Activated T-helper 1 cell treated with anti-CD3 and anti-CD28 coated beads, Interleukin-12 subunit alpha, Interleukin-12 subunit beta, Interleukin-2, Interleukin-4 antibody, amounts not matched to agents 30 ng/mL and 10 ng/mL and 1 ng/mL, durations not matched to agents 14 hours and 24 hours and 36 hours (primary cell): ENCODE results near the gene LGI1. TPM values are rescaled to one million over a fixed set of nuclear protein-coding genes. Genes with fewer than 3 reads are reported as not detected.
"Not testable (repeated sequence)": the region's sequence is repeated elsewhere in the genome, so short reads cannot be mapped to it uniquely, and the experiment has no call there.

Experiments
- DNase-seq: peaks from one replicate; pipeline ENCODE4 v3.0.0; 2021; ENCODE audit warnings: low spot score
- H3K27ac Mint-ChIP-seq: one replicate; pipeline ENCODE4 v1.8.0; 2021; ENCODE audit warnings: mild to moderate bottlenecking, mixed read lengths
- H3K27me3 Mint-ChIP-seq: one replicate; pipeline ENCODE4 v1.8.0; 2022; ENCODE audit warnings: mild to moderate bottlenecking, moderate library complexity, mixed read lengths; ENCODE audit not compliant: insufficient read depth
- H3K36me3 Mint-ChIP-seq: one replicate; pipeline ENCODE4 v1.8.0; 2021; ENCODE audit warnings: low read depth, mixed read lengths
- H3K4me1 Mint-ChIP-seq: one replicate; pipeline ENCODE4 v1.8.0; 2021; ENCODE audit warnings: low read depth, mixed read lengths
- H3K4me3 Mint-ChIP-seq: one replicate; pipeline ENCODE4 v1.8.0; 2021; ENCODE audit warnings: mild to moderate bottlenecking, moderate library complexity, mixed read lengths
- H3K9me3 Mint-ChIP-seq: one replicate; pipeline ENCODE4 v1.8.0; 2021; ENCODE audit warnings: mixed read lengths
- intact Hi-C: fragments of 100-400 bp; cut with micrococcal nuclease; formaldehyde crosslinking; loops from one replicate; pipeline ENCODE4 v1.15.1; 2024
- total RNA-seq: library from RNA; stranded (reverse); gene quantifications from 2 replicates; pipeline ENCODE4 v1.2.3, GENCODE V29; 2022

LGI1 gene
- total RNA-seq, 1 donor from 2014 or later: not detected

DNA sequence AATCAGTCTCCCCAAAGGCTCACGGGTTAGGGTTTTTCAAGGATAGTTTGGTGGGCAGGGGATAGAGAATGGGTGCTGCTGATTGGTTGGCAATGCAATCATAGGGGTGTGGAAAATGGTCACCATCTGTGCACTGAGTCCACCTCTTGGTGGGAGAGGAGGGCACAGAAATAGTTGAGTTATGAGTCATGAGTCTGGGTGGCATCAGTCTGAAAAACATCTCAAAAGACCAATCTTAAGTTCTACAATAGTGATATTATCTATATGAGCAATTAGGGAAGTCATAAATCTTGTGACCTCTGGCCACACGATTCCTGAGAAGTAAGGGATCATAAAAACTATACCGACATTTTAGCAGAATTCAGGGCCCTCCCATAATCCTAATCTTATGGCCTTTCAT is 62.7 kb downstream of the LGI1 start:
- Mint-ChIP-seq H3K9me3 (no peaks in the 10 kb centered on the region), H3K4me3 (no peak overlapping the region), H3K27me3 (peaks cover 17% of the 10 kb centered on the region), H3K27ac (no peak overlapping the region), H3K4me1 (no peaks in the 10 kb centered on the region), H3K36me3 (no peaks in the 10 kb centered on the region)
- intact Hi-C loops: loop anchor here (5.0 kb wide), 1 partner anchor 502 kb away; no protein-coding TSS in a partner anchor
- no peak for DNase-seq

- H3K4me1 Mint-ChIP-seq: no peaks in the 10 kb centered on the region
- intact Hi-C loops: loop anchor here (5.0 kb wide), 1 partner anchor 501 kb away; no protein-coding TSS in a partner anchor
- no peak overlapping the region for H3K27ac Mint-ChIP-seq
- DNase-seq: no peak
- H3K4me3 Mint-ChIP-seq: no peak overlapping the region
- H3K36me3 Mint-ChIP-seq: no peaks in the 10 kb centered on the region
- no peaks in the 10 kb centered on the region for H3K9me3 Mint-ChIP-seq
- H3K27me3 Mint-ChIP-seq: peaks cover 15% of the 10 kb centered on the region
Measured at GRCh38 chr10:93821051-93821772, 63.5 kb downstream of the LGI1 start.

GRCh38 chr10:93826355-93826754 is 68.6 kb downstream of the LGI1 start:
- Mint-ChIP-seq H3K4me3 (no peak overlapping the region), H3K27ac (no peak overlapping the region), H3K9me3 (no peaks in the 10 kb centered on the region), H3K27me3 (peaks cover 7% of the 10 kb centered on the region), H3K4me1 (no peaks in the 10 kb centered on the region), H3K36me3 (no peaks in the 10 kb centered on the region)
- DNase-seq: no peak
- intact Hi-C loops: no loop called here

DNA sequence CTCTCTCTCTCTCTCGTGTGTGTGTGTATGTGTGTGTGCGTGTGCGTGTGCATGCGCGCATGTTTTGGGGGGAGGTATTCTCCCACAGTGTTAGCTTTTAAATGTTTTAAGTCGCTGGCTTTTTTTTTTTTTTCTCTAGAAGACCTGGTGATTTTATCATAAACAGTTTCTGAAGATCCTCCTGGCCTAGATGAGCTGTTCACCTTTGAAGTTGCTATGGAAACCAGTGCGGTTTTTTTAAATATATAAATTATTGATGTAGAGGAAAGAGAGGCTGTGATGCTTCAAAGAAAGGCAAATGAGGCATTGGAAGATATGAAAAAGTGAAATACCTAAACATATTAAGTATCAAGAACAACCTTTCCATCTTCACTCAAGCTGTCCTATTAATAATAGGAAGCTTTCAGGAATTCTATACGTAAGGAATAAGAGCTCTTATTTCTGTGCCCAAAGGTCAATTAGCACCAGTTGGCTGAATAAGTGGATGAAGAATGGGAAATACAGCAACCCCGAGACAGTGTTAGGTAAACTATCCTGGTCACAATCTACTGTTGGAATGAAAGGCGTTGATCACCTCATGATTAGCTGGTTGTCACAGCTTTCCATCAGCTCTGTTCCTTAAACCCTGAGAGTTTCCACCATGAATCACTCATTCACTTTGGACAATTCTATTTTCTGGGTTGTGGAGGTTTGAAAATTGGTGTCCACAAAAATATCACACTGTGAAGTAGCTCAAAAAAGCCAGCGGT is 69.5 kb downstream of the LGI1 start:
- Mint-ChIP-seq H3K4me3 (no peak overlapping the region), H3K4me1 (no peaks in the 10 kb centered on the region), H3K36me3 (no peaks in the 10 kb centered on the region), H3K9me3 (no peaks in the 10 kb centered on the region), H3K27ac (no peak overlapping the region), H3K27me3 (peaks cover 7% of the 10 kb centered on the region)
- intact Hi-C loops: no loop called here
- DNase-seq: no peak

- H3K27me3 Mint-ChIP-seq, H3K4me3 Mint-ChIP-seq, DNase-seq, H3K36me3 Mint-ChIP-seq, H3K27ac Mint-ChIP-seq, H3K4me1 Mint-ChIP-seq, intact Hi-C loops, H3K9me3 Mint-ChIP-seq: not testable (repeated sequence)
Measured at GRCh38 chr10:93831065-93831464, 73.3 kb downstream of the LGI1 start.

DNA sequence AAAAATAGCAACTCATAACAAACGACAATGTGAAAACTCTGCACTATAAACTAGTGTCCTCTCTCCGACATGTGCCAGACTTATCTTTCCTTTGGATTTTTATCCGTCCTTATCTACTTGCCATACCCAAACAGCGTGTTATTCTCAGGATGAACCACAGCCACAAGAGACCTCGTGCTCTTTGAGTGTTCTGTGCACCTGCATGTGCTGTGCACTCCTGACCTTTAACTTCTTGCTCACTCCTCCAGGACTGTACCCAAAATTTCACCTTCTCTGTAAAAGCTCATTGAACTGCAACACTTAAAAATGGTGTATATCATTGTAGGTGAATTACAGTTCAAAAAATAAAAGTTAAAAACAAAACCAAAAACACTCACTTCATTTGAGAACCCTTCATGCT is 78.0 kb downstream of the LGI1 start:
- DNase-seq: no peak
- Mint-ChIP-seq H3K36me3 (no peaks in the 10 kb centered on the region), H3K27ac (no peak overlapping the region), H3K27me3 (peaks cover 8% of the 10 kb centered on the region), H3K4me1 (no peaks in the 10 kb centered on the region), H3K9me3 (no peaks in the 10 kb centered on the region), H3K4me3 (no peak overlapping the region)
- intact Hi-C loops: no loop called here

- DNase-seq: no peak
- Mint-ChIP-seq H3K36me3 (no peaks in the 10 kb centered on the region), H3K9me3 (no peaks in the 10 kb centered on the region), H3K4me1 (no peaks in the 10 kb centered on the region), H3K27me3 (peaks cover 8% of the 10 kb centered on the region), H3K27ac (no peak overlapping the region), H3K4me3 (no peak overlapping the region)
- intact Hi-C loops: no loop called here
Measured at GRCh38 chr10:93837822-93838221, 80.1 kb downstream of the LGI1 start.

- H3K27ac Mint-ChIP-seq: no peak overlapping the region
- DNase-seq: no peak
- no peaks in the 10 kb centered on the region for H3K36me3 Mint-ChIP-seq
- H3K4me3 Mint-ChIP-seq: no peak overlapping the region
- intact Hi-C loops: no loop called here
- H3K4me1 Mint-ChIP-seq: no peaks in the 10 kb centered on the region
- H3K27me3 Mint-ChIP-seq: peaks cover 8% of the 10 kb centered on the region
- H3K9me3 Mint-ChIP-seq: no peaks in the 10 kb centered on the region
Measured at GRCh38 chr10:93838278-93838677, 80.5 kb downstream of the LGI1 start.

GRCh38 chr10:93841961-93842360 is 84.2 kb downstream of the LGI1 start:
- Mint-ChIP-seq H3K4me3 (no peak overlapping the region), H3K36me3 (no peaks in the 10 kb centered on the region), H3K27me3 (peaks cover 2% of the 10 kb centered on the region), H3K9me3 (no peaks in the 10 kb centered on the region), H3K4me1 (no peaks in the 10 kb centered on the region), H3K27ac (no peak overlapping the region)
- no peak for DNase-seq
- intact Hi-C loops: no loop called here

- H3K4me3 Mint-ChIP-seq: no peak overlapping the region
- H3K27me3 Mint-ChIP-seq: no peaks in the 10 kb centered on the region
- H3K9me3 Mint-ChIP-seq: no peaks in the 10 kb centered on the region
- DNase-seq: no peak
- H3K4me1 Mint-ChIP-seq: no peaks in the 10 kb centered on the region
- intact Hi-C loops: no loop called here
- H3K36me3 Mint-ChIP-seq: no peaks in the 10 kb centered on the region
- H3K27ac Mint-ChIP-seq: no peak overlapping the region
Measured at GRCh38 chr10:93844979-93845626, 87.4 kb downstream of the LGI1 start.

Other genes starting within 250 kb of the LGI1 start
- not detected in 2 replicates for gene FFAR4, start 191.3 kb upstream of the LGI1 start, total RNA-seq
- not detected in 2 replicates for gene RBP4, start 156.7 kb upstream of the LGI1 start, total RNA-seq
- gene PDE6C, start 145.4 kb upstream of the LGI1 start, total RNA-seq: not detected in 2 replicates
- 25.9 and 28.2 TPM in 2 replicates for gene FRA10AC1, start 55.3 kb upstream of the LGI1 start, total RNA-seq
- 5.6 and 5.8 TPM in 2 replicates for gene SLC35G1, start 136.0 kb downstream of the LGI1 start, total RNA-seq
- gene PLCE1, start 236.0 kb downstream of the LGI1 start, total RNA-seq: not detected in 2 replicates